ENCODE measurements around the gene FAM131B. TPM values are rescaled to one million over a fixed set of nuclear protein-coding genes. Genes with fewer than 3 reads are reported as not detected.

Gene FAM131B
- total RNA-seq, 1 experiment from 2014 or later: 2.2 TPM

DNA sequence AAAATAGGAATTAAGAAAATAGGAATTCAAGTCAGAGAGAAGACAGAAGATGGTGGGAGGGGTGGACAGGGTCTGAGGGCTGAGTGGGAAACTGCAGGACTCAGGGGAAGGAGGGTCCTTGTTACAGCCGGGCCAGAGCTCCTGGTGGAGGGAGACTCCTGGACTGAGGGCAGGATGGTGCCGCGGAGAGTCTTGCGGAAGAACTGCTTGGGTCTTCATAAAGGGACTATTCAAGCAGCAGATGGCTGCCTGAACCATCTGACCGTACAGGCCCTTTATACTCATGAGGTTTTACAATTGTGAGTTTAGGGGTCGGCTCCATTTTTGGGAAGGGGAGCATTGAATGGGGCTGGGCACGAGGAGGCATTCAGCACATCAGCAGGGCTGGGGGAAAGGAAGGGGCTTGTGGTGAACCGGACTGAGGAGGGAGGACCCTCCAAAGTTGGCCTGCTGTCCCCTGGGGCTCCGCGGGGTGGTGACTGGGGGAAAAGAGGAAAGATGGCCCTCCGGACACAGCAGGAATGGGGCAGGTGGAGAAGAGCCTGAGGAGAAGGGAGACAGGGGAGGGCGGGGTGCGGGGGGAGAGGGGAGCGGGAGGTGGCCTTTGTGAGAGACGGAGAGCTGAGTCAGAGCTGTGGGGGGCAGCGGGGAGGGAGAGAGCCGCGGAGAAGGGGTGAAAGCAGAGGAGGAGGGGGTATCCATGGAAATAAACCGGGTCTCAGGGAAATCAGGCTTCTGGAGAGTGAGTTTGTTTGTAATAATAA is 1.5 kb downstream of the FAM131B start:
- DNase-seq (ENCODE audit: low read depth): peak; percentile 65

DNA sequence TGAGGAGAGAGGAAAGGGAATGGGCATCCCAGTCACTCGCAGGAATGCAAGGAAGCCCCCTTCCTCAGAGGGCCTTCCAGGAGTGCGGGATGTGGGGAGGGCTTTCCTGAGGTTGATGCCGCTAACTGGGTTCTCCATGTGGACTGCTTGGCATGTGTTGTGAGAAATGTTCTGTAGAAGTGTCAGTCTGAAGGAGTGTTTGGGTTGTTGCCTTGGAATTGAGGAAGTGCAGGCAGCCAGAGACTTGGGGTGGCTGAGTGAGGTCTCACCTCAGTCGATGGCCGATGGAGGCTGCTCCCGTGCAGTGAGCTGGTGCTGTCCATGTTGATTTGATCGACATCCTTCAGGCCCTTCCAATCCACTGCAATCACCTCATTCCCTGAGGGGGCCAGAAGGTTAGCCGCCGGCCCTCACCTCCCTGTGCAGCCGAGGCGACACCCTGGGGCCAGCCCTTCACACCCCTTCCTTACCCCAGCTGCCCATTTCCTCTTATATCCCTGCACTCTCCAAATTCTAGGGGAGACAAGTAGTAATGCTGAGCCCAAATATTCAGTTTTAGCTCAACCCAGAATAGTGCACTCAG is 2.7 kb downstream of the FAM131B start:
- no peak for DNase-seq (ENCODE audit: low read depth)

DNA sequence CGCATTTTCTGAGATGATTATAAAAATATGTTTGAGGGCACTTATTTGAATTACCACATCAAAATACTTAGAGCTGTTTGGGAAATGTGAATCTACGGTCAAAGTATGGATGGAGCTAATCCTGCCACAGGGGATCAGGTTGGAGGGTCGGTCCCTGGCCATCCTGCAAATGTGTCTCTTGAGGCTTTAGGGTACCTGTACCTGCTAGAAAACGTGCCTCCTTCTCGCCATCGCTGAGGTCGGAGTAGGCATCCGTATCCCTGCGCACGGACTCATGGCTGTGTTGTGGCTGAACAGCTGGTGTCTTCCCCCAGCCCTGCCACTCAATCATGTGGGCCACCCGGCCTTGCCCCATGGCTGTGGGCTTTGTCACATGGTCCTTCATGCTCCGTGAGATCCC is 3.9 kb downstream of the FAM131B start:
- no peak for DNase-seq (ENCODE audit: low read depth)

DNA sequence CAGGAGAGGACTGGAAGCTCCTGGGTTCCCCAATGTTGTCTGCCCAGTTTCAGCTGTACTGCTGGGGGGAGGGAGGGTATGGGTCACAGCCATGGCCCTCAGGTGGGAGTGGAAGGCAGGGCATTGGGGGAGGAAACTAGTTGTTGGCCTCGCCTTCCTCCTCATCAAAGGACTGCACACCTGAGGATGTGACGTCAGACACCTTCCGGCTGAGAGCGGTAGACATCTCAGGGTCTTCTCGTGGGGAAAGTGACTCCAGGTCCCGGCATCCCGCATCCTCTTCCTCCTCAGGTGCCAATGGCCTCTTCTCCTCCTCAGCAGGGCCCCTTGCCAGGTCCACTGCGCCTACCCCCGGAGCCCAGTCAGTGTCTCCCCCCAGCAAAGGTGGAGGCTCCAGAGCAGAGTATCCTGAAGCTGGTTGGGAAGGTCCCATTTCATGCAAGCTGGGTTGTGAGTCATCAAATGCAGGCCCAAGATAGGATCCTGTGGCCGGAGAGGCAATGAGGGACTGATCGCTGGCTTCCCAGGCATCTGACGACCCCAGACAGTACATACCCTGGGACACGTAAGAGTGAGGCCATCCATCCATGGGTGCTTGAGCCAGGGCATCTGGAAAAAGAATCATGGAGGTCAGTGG is 6.0 kb downstream of the FAM131B start:
- DNase-seq (ENCODE audit: low read depth): no peak

DNA sequence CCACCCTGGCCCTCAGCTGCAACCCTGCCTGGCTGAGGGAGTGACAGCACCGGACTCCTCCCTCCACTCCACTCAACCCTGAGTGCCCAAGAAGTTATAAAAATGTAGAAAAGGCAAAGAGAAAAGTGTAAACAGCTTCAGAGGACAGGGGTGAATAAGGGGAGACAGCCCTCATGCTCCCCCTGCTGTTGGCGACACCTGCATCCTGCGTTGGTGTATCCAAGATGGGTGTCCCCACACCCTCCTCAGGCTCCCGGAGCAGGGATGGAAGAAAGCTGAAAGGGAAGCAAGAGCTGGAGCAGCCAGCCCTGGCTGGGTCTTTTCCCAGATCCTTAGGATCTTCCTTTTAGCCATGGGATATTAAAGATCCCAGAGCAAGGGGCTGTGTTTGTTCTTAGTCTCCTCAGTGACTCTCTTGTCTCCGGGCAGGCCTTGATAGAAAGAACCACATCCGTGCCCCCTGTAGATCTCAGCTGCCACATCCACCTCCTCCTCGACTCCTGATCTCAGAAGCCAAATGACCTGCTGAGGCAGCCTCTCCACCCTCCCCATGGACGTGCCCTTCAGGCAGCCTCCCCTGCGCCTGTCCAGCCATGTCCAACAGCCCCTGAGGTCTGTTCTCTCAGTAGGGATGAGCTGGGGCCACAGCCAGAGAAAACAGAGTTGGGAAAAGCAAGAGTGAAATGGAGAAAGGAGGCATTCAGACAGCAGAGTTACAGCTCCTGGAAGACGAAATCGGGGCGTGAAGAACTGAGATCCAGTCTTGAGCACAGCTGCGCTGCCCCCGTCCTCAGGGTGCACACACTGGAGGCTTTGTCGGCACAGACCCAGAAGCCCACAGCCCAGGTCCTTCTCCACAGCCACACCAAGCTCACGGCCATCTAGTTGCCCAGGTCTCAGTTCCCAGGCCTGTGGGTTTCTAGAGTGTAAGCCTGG is 6.8 kb downstream of the FAM131B start:
- DNase-seq (ENCODE audit: low read depth): no peak

DNA sequence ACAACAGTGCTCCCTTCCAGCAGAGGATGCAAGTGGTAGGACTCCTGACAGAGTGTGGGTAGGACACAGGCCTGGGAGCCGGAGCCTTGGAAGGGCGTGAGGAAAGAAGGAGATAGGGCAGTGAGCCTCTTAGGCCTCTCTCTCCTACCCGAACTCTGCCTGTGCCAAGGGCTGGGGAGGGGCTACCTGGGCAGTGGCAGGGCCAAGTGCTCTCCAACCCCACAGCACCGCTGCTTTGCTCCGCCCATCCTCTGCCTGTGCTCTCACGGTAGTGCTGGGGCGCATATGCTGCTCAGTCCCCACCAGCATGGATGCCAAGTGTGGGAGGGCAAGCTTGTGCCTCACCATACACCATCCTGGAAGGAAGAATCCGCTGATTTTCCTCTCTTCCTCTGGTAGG is 7.5 kb downstream of the FAM131B start:
- no peak for DNase-seq (ENCODE audit: low read depth)

DNA sequence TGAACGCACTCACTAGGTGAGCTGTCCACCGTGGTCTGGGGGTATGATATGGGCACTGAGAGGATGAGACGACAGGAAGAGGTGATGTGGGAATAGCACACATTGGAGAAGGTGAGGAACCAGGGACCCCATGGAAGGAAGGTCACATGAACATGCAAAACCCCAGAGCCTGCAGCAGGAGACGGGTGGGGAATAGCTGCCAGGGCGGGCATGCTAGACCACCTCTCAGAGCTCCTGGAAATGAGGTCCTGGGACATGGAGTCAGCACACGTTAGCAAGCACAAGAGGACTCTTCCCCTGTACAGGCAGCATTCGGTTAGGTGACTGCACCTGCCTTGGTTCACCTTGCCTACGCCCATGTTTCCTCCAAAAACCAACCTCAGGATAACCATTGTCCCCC is 8.1 kb downstream of the FAM131B start:
- DNase-seq (ENCODE audit: low read depth): no peak

DNA sequence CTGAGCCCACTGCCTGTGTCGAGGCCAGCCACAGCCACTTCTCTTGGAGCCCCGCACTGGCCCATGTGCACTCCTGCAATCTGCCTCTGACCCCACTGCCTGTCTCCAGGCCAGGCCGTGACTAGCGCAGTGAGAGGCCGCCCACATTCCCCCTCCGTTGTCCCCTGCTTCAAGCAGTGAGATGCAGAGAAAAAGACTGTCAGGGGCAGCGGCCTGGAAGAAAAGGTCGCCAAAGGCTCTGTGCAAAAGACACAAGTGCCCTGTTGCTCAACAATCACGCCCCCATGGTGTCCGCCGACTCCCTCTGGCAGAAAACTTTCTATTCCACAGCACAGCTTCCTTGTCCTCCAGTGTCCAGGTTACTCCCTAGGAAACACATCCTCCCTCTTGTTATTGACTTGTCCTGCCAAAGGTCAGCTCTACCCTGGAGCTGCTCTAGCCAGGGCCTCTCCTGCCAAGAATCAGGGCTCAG is 9.9 kb downstream of the FAM131B start:
- no peak for DNase-seq (ENCODE audit: low read depth)

DNA sequence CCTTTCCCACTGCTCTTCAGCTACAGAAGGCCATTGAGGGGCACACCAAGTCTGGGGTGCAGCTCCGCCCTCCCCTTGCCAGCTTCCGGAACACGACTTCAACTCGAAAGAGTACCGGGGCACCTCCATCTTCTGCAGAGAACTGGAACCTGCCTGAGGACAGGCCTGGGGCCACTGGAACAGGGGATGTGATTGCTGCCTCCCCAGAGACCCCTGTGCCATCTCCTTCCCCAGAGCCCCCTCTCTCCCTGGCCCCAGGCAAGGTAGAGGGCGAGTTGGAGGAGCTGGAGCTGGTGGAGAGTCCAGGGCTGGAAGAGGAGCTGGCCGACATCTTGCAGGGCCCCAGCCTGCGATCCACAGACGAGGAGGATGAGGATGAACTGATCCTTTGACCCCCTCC is 10.9 kb downstream of the FAM131B start:
- no peak for DNase-seq (ENCODE audit: low read depth)

DNA sequence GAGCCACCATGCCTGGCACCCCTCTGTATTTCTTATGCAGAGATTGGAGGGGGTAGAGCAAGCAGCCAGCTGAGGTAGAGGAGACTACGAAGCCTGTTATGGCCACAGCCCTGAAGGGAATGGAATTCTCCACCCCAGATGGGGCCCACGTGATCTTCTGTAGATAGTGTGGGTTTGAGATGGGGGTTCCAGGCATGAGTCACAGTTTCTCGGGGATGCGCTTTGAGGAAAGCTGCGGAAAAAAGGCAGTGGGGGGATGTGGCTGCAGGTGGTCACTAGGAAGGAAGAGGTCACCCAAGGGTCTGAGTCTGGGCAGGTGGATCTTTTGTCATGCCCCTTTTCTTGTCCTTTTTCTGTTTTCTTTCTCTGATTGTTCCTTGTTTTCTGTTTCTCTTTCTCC is 11.5 kb downstream of the FAM131B start:
- peak; percentile 46 for DNase-seq (ENCODE audit: low read depth)

DNA sequence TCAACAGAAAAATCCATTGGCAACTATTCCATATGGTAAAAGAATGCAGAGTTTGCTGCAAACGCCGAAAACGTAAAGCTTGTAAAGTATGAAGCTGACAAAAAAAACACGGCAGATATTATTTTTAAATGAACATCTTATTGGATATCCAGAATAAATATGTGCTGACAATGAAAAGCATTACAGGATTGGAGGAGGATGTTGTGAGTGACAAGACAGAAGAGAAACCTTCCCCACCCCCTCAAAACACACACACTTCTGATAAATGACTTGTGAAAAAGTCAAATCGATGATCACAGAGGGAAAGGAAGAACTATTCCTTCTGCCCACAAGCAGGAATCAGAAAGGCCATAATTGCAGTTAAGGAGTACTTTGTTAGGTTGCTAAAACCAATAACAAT is 14.6 kb downstream of the FAM131B start:
- DNase-seq (ENCODE audit: low read depth): no peak

DNA sequence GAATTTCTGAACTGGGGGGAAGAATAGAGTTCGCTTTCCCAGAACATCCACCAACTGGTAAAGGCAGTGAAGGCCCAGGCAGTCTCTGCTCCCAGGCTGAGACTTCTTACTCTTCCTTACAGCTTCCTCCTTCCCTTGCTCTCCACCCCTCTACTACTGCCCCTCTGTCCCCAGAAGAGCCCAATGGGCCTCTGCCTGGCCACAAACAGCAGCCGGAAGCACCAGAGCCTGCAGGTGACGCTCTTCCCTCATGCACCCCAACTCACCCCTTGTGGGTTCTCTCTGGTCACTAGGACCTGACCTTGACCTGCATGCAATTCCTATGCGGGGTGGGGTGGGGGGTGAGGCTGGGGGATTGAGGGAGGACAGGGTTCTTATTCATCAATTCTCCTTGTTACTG is 16.5 kb downstream of the FAM131B start:
- DNase-seq (ENCODE audit: low read depth): no peak

DNA sequence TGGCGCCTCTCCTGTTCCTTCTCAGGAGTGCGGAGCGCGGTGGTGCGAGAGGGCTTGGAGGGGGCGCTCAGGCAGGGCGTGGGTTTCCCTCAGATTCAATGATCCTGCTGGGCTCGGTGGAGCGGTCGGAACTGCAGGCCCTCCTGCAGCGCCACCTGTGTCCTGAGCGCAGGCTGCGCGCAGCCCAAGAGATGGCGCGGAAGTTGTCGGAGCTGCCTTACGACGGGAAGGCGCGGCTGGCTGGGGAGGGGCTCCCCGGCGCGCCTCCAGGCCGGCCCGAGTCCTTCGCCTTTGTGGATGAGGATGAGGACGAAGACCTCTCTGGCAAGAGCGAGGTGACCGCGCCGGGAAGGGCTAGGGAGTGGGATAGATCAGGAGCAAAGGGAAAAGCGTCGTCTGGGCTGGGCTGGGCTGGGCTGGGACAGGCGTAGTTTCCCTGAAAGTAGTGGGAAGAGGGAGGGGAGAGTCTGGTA is 17.0 kb downstream of the FAM131B start:
- peak; percentile 74 for DNase-seq (ENCODE audit: low read depth)

DNA sequence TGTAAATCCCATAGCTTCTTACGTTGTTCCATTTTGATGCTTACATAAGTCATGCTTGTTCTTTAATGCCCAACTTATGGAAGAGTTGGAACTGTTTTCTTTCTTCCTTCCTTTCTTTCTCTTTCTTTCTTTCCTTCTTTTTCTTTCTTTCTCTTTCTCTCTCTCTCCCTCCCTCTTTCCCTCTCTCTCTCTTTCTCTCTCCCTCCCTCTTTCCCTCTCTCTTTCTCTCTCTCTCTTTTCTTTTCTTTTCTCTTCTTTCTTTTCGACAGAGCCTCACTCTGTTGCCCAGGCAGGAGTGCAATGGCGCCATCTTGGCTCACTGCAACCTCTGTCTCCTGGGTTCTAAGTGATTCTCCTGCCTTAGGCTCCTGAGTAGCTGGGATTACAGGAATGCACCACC is 18.9 kb downstream of the FAM131B start:
- DNase-seq (ENCODE audit: low read depth): no peak

DNA sequence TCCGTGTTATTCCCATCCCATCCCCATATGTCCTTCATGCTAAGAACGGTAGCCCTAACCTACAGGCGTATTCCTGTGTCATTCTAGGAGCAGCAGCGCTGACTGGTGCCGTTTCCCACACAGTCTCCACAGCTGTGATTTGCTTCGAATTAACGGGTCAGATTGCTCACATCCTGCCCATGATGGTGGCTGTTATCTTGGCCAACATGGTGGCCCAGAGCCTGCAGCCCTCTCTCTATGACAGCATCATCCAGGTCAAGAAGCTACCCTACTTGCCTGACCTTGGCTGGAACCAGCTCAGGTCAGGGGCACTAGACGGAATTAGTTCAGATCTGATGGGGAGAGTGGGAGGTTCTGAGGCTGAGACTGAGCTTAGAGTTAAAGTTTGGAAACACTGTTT is 20.7 kb downstream of the FAM131B start:
- DNase-seq (ENCODE audit: low read depth): no peak

DNA sequence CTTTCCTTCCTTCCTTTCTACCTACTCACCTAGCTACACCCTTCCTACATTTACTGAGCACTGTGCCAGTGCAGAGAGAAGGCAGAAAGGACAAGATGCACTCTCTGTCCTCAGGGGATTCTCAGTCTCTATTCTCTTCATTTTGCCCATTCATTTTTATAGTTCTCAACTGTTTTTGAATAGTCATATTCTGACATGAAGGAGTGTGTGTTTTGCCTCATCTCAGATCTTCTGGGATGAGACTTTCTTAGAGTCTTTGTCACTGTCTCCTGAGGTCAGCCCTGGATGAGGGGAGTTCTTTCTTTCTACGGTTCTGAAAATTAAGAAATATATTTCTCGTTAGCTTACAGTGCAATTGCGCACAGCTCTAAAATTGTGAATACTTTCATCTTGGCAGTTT is 25.3 kb downstream of the FAM131B start:
- DNase-seq (ENCODE audit: low read depth): no peak

DNA sequence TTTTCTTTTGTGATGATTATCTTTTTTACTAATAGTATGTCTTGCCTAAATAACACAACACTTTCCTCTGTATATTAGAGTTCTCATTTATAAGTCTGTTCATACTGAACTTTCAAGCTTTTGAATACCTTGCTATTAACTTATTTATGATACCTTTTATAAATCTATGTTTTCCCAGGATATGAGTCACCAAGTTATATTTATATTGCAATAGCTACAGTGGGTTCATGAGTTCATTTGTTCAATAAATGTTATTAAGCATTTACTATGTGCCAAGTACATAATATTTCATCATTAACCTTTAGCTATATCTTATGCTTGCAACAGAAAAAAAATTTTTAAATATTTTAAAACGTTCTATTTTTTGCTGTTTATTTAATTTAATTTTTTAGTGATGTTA is 28.3 kb downstream of the FAM131B start:
- DNase-seq (ENCODE audit: low read depth): no peak

DNA sequence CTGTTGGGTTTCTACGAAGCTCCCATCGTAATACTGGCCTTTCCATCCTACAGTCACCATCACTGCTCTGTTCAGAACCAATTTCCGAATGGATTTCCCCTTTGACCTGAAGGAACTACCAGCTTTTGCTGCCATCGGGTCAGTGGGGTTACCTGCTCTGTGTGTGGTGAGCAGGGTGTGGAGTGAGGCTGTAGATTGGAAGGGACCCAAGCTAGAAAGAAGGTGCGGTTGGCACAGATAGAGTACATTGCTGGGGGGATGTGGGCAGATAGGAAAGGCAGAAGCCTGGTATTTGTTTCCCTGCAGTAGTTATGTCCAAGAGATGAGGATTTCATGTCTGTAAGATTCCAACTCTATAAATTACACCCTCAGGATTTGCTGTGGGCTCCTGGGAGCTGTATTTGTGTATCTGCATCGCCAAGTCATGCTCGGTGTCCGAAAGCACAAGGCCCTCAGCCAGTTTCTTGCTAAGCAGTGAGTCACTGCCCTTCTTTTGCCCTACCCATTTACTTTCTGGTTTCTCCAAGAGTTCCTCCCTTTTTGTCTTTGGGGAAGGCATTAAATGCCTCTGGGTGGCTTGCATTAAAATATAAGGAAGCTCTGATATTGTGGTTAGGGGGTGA is 31.2 kb downstream of the FAM131B start:
- DNase-seq (ENCODE audit: low read depth): peak; percentile 83

DNA sequence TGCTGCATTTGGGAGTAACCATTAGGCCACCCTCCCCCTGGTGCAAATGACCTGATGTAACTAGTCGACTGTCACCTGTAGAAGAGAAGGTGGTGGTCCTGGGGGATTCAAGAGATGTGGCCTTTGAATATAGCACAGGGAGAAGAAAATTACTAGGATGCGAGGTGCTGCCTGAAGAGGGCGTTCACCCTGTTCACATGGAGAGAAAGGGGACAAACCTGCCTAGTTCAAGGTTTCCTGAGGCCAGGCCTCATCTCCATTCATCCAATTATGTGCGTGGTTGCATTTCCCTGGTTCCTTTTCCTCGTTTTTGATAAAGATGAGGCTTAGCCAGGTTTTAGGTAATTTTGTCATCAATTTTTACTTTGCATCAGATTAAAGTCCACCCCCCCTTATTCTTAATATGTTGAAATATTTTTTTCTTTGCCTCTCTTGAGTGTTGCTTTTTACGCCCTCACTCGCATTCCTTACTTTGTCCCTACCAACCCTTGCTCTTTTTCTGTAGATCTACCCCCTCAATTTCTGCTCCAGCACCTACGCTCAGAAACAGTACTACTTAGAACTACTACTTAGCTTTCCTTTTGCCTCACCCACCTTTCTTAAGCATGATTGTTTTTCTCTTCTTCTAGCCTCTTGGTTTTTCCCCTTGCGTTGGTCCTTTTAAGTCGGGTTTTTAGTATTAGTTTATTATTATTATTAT is 32.9 kb downstream of the FAM131B start:
- no peak for DNase-seq (ENCODE audit: low read depth)

DNA sequence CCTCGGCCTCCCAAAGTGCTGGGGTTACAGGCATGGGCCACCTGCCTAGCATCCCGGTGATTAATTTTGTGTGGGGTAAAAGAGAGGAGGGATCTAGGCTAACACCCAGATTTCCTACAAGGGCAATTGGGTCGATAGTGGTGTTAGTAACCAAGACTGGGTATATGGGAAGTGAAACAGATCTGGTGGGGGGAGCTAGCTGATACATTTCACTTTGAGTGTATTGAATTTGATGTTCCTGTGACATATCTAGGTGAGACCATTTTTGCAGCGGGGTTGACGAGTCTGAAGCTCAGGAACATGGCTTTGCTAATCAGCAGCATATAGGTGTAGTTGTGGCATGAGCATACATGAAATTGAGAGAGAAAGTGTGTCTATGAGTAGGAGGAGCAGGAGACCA is 34.6 kb downstream of the FAM131B start:
- DNase-seq (ENCODE audit: low read depth): no peak

DNA sequence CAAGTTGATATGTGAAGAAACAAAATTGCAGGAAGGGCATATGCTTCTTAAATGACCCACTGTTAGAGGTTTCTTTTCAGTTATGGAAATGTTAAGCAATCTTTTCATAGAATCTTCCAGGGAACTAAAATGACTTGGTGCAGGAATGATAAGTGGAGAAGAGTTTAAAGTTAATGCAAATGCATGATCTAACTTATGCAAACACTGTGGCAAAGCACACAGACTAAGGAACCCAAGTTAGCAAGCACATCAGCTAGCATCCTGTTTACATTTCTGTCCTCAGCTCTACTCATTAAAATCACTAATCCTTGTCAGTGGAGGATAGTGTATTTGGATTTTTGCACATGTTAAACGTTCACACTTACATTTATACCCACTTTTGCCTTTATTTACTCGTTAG is 37.3 kb downstream of the FAM131B start:
- no peak for DNase-seq (ENCODE audit: low read depth)
